ENCODE results near the gene NCF2.

DNA sequence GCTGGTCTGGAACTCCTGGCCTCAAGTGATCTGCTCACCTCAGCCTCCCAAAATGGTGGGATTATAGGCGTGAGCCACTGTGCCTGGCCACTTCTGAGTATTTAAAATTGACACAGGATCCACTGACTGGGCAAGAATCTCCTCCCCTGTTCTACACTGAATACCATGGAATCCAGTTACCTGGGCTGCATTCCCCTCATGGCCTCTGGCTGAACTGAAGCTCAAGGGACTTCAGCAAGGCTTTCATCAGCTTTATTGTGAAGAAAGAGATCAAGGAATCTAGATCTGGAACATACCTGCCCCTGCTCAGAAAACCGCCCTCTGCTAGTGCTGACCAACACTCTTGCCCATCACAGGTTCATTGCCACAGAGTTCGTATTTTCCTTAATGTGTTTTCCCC, 20.5 kb downstream of the NCF2 start:
- TF ChIP-seq, protein P1, sequence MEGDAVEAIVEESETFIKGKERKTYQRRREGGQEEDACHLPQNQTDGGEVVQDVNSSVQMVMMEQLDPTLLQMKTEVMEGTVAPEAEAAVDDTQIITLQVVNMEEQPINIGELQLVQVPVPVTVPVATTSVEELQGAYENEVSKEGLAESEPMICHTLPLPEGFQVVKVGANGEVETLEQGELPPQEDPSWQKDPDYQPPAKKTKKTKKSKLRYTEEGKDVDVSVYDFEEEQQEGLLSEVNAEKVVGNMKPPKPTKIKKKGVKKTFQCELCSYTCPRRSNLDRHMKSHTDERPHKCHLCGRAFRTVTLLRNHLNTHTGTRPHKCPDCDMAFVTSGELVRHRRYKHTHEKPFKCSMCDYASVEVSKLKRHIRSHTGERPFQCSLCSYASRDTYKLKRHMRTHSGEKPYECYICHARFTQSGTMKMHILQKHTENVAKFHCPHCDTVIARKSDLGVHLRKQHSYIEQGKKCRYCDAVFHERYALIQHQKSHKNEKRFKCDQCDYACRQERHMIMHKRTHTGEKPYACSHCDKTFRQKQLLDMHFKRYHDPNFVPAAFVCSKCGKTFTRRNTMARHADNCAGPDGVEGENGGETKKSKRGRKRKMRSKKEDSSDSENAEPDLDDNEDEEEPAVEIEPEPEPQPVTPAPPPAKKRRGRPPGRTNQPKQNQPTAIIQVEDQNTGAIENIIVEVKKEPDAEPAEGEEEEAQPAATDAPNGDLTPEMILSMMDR (IDR thresholded peaks at IDR 0.05; ENCODE audit: low read depth, low read length), result no peak
- TF ChIP-seq EZH2phosphoT487 (IDR thresholded peaks at IDR 0.05; ENCODE audit: low read depth), result no peak

Measured in OCI-LY3 (cell line).